BLaER1 (cell line): ENCODE measurements around the gene OSBPL1A.
"Not testable (repeated sequence)": the region's sequence is repeated elsewhere in the genome, so short reads cannot be mapped to it uniquely, and the experiment has no call there.

Experiments used
- H3K27ac ChIP-seq: shearing (Covaris generic); formaldehyde crosslinking; 2 replicates; pipeline ENCODE4 v1.8.1; 2022
- H3K27me3 ChIP-seq: shearing (Covaris generic); formaldehyde crosslinking; 2 replicates; pipeline ENCODE4 v1.8.1; 2022
- H3K36me3 ChIP-seq: shearing (Covaris generic); formaldehyde crosslinking; 2 replicates; pipeline ENCODE4 v1.8.1; 2022
- H3K4me1 ChIP-seq: shearing (Covaris generic); formaldehyde crosslinking; 2 replicates; pipeline ENCODE4 v1.8.1; 2022
- H3K4me2 ChIP-seq: shearing (Covaris generic); formaldehyde crosslinking; 2 replicates; pipeline ENCODE4 v1.8.1; 2022
- H3K4me3 ChIP-seq: shearing (Covaris generic); formaldehyde crosslinking; 2 replicates; pipeline ENCODE4 v1.8.1; 2022
- H3K9ac ChIP-seq: shearing (Covaris generic); formaldehyde crosslinking; 2 replicates; pipeline ENCODE4 v1.8.1; 2022
- H3K9me3 ChIP-seq: shearing (Covaris generic); formaldehyde crosslinking; 2 replicates; pipeline ENCODE4 v1.8.1; 2022
- H4K20me1 ChIP-seq: shearing (Covaris generic); formaldehyde crosslinking; 2 replicates; pipeline ENCODE4 v1.8.1; 2022
- Cebpa-rat ChIP-seq: shearing (Covaris generic); IDR thresholded peaks from 2 replicates; pipeline ENCODE4 v1.8.1; 2022

Gene OSBPL1A

GRCh38 chr18:24153397-24153796 lies 244.2 kb downstream of the OSBPL1A start:
- peaks cover 16% of the 10 kb centered on the region for H3K36me3 ChIP-seq
- no peak overlapping the region for H3K9ac ChIP-seq
- TF ChIP-seq Cebpa-rat, result no peak
- no peak overlapping the region for H3K4me2 ChIP-seq
- no peaks in the 10 kb centered on the region for H3K4me1 ChIP-seq
- no peak overlapping the region for H3K27ac ChIP-seq
- H3K9me3 ChIP-seq, result no peaks in the 10 kb centered on the region
- no peak overlapping the region for H3K4me3 ChIP-seq
- H3K27me3 ChIP-seq, result no peaks in the 10 kb centered on the region
- no peaks in the 10 kb centered on the region for H4K20me1 ChIP-seq

- not testable (repeated sequence) for H3K4me3 ChIP-seq, H3K4me2 ChIP-seq, H3K9ac ChIP-seq, H4K20me1 ChIP-seq, H3K36me3 ChIP-seq, H3K9me3 ChIP-seq, H3K27ac ChIP-seq, H3K4me1 ChIP-seq, H3K27me3 ChIP-seq
Measured at GRCh38 chr18:24149591-24149990, 248.0 kb downstream of the OSBPL1A start.

GRCh38 chr18:24142376-24142775 lies 255.2 kb downstream of the OSBPL1A start:
- H4K20me1 ChIP-seq, result no peaks in the 10 kb centered on the region
- TF ChIP-seq Cebpa-rat, result no peak
- no peaks in the 10 kb centered on the region for H3K27me3 ChIP-seq
- H3K4me1 ChIP-seq, result no peaks in the 10 kb centered on the region
- H3K36me3 ChIP-seq, result no peaks in the 10 kb centered on the region
- H3K27ac ChIP-seq, result no peak overlapping the region
- H3K9ac ChIP-seq, result no peak overlapping the region
- H3K4me3 ChIP-seq, result no peak overlapping the region
- peaks cover 11% of the 10 kb centered on the region for H3K9me3 ChIP-seq
- H3K4me2 ChIP-seq, result no peak overlapping the region

GRCh38 chr18:24140697-24141096 lies 256.9 kb downstream of the OSBPL1A start:
- Histone ChIP-seq H3K9ac (no peak overlapping the region), H3K4me3 (no peak overlapping the region), H3K27me3 (no peaks in the 10 kb centered on the region), H3K4me1 (no peaks in the 10 kb centered on the region), H3K4me2 (no peak overlapping the region), H3K27ac (no peak overlapping the region), H3K36me3 (peaks cover 11% of the 10 kb centered on the region; the same call in 1 of the 2 replicates), H3K9me3 (peaks cover 11% of the 10 kb centered on the region), H4K20me1 (no peaks in the 10 kb centered on the region)
- no peak for TF ChIP-seq Cebpa-rat

GRCh38 chr18:24138789-24139616 lies 258.6 kb downstream of the OSBPL1A start, which contains the start of gene CABYR:
Gene CABYR (plus strand): TSS chr18:24139062. CDS start chr18:24143115, 4,053 bp downstream.
- no peak within 1 kb of the TSS for H3K9ac ChIP-seq

GRCh38 chr18:24138409-24138788 lies 259.2 kb downstream of the OSBPL1A start:
- Histone ChIP-seq H3K36me3 (peaks cover 26% of the 10 kb centered on the region), H3K9me3 (peaks cover 11% of the 10 kb centered on the region), H4K20me1 (no peaks in the 10 kb centered on the region), H3K4me2 (no peak overlapping the region), H3K4me3 (no peak overlapping the region), H3K27ac (no peak overlapping the region), H3K4me1 (no peaks in the 10 kb centered on the region), H3K9ac (no peak overlapping the region), H3K27me3 (no peaks in the 10 kb centered on the region)
- TF ChIP-seq Cebpa-rat, result no peak

More at GRCh38 chr18:24138789-24139616, 258.6 kb downstream of the OSBPL1A start, which contains the start of gene CABYR:
- no peak for TF ChIP-seq Cebpa-rat
- no peak within 1 kb of the TSS for H3K27ac ChIP-seq
- H3K9me3 ChIP-seq, result peaks cover 11% of the 10 kb centered on the region
- no peaks in the 10 kb centered on the region for H3K27me3 ChIP-seq
- H3K4me3 ChIP-seq, result no peak within 1 kb of the TSS
- H3K4me2 ChIP-seq, result no peak within 1 kb of the TSS
- no peaks in the 10 kb centered on the region for H4K20me1 ChIP-seq
- H3K36me3 ChIP-seq, result peaks cover 24% of the 10 kb centered on the region
- no peaks in the 10 kb centered on the region for H3K4me1 ChIP-seq

GRCh38 chr18:24136967-24137373 lies 260.7 kb downstream of the OSBPL1A start:
- H4K20me1 ChIP-seq, result no peaks in the 10 kb centered on the region

GRCh38 chr18:24130494-24130893 lies 267.1 kb downstream of the OSBPL1A start:
- no peak for TF ChIP-seq Cebpa-rat
- Histone ChIP-seq H3K36me3 (peaks cover 88% of the 10 kb centered on the region), H3K9me3 (no peaks in the 10 kb centered on the region), H3K4me1 (no peaks in the 10 kb centered on the region), H3K9ac (no peak overlapping the region), H3K27ac (no peak overlapping the region), H3K4me3 (no peak overlapping the region), H3K4me2 (no peak overlapping the region), H3K27me3 (no peaks in the 10 kb centered on the region), H4K20me1 (no peaks in the 10 kb centered on the region; the same call in 1 of the 2 replicates)

More at GRCh38 chr18:24136967-24137373, 260.7 kb downstream of the OSBPL1A start:
- peaks cover 11% of the 10 kb centered on the region for H3K9me3 ChIP-seq
- H3K4me3 ChIP-seq, result no peak overlapping the region
- H3K36me3 ChIP-seq, result peaks cover 40% of the 10 kb centered on the region
- no peak for TF ChIP-seq Cebpa-rat
- H3K9ac ChIP-seq, result no peak overlapping the region
- no peak overlapping the region for H3K27ac ChIP-seq
- H3K27me3 ChIP-seq, result no peaks in the 10 kb centered on the region
- H3K4me2 ChIP-seq, result no peak overlapping the region
- no peaks in the 10 kb centered on the region for H3K4me1 ChIP-seq

- TF ChIP-seq Cebpa-rat, result no peak
- Histone ChIP-seq H3K27ac (no peak overlapping the region), H3K4me2 (no peak overlapping the region), H3K27me3 (no peaks in the 10 kb centered on the region), H3K4me3 (no peak overlapping the region), H4K20me1 (no peaks in the 10 kb centered on the region; the same call in 1 of the 2 replicates), H3K4me1 (no peaks in the 10 kb centered on the region), H3K9me3 (no peaks in the 10 kb centered on the region), H3K9ac (no peak overlapping the region), H3K36me3 (peaks cover 92% of the 10 kb centered on the region)
Measured at GRCh38 chr18:24128700-24129099, 268.9 kb downstream of the OSBPL1A start.

GRCh38 chr18:24127735-24128134 lies 269.9 kb downstream of the OSBPL1A start:
- Histone ChIP-seq H3K9ac (no peak overlapping the region), H3K9me3 (no peaks in the 10 kb centered on the region), H3K27ac (no peak overlapping the region), H4K20me1 (no peaks in the 10 kb centered on the region; the same call in 1 of the 2 replicates), H3K27me3 (no peaks in the 10 kb centered on the region), H3K4me2 (no peak overlapping the region), H3K4me3 (no peak overlapping the region), H3K36me3 (peaks cover 94% of the 10 kb centered on the region), H3K4me1 (no peaks in the 10 kb centered on the region)
- TF ChIP-seq Cebpa-rat, result no peak
